PC-3 (cell line): ENCODE measurements around the gene ADPRHL1.

Experiments
- CTCF ChIP-seq: fragments of 300-600 bp; sonication (generic); conservative IDR thresholded peaks from 2 replicates; pipeline ENCODE4 v1.5.1; 2017; ENCODE audit warnings: antibody characterized with exemption, low read depth, mild to moderate bottlenecking, low read length
- EZH2 ChIP-seq: fragments of 300-600 bp; sonication (generic); IDR thresholded peaks from one replicate; pipeline ENCODE4 v1.6.1; 2017; ENCODE audit warnings: antibody characterized with exemption, mild to moderate bottlenecking, low read length; ENCODE audit not compliant: unreplicated experiment
- EZH2phosphoT487 ChIP-seq: fragments of 300-600 bp; sonication (generic); IDR thresholded peaks from 2 replicates; pipeline ENCODE4 v1.6.1; 2018; ENCODE audit warnings: mild to moderate bottlenecking, antibody characterized with exemption, low read length, borderline replicate concordance

GRCh38 chr13:113393226-113393562 is 60.1 kb downstream of the ADPRHL1 start:
- TF ChIP-seq CTCF (no peak), EZH2 (no peak), EZH2phosphoT487 (no peak)
